Hepatocyte (in vitro differentiated cells): ENCODE measurements around the gene SIRT2. TPM values are rescaled to one million over a fixed set of nuclear protein-coding genes. Genes with fewer than 3 reads are reported as not detected.

Experiments
- DNase-seq: peaks from one replicate; pipeline ENCODE4 v3.0.0-alpha.2; 2016; ENCODE audit warnings: low spot score
- H2AFZ ChIP-seq: fragments of 200-600 bp; sonication (generic); 2 replicates; pipeline ENCODE4 v1.6.0; 2016; ENCODE audit warnings: antibody characterized with exemption, mild to moderate bottlenecking
- H3K27ac ChIP-seq: fragments of 200-600 bp; sonication (generic); 2 replicates; pipeline ENCODE4 v1.5.1; 2016; ENCODE audit warnings: mild to moderate bottlenecking
- H3K27me3 ChIP-seq: fragments of 200-600 bp; sonication (generic); 2 replicates; pipeline ENCODE4 v1.6.1; 2016
- H3K36me3 ChIP-seq: fragments of 200-600 bp; sonication (generic); replicated peaks from 2 replicates; pipeline ENCODE4 v1.5.1; 2016; ENCODE audit warnings: low read depth; ENCODE audit not compliant: insufficient read depth
- H3K4me1 ChIP-seq: fragments of 200-600 bp; sonication (generic); 2 replicates; pipeline ENCODE4 v1.5.1; 2016; ENCODE audit warnings: mild to moderate bottlenecking, moderate library complexity; ENCODE audit not compliant: insufficient read depth
- H3K4me2 ChIP-seq: fragments of 200-600 bp; sonication (generic); 2 replicates; pipeline ENCODE4 v1.6.0; 2016
- H3K4me3 ChIP-seq: fragments of 200-600 bp; sonication (generic); 2 replicates; pipeline ENCODE4 v1.5.1; 2016; ENCODE audit warnings: mild to moderate bottlenecking
- H3K79me2 ChIP-seq: fragments of 200-600 bp; sonication (generic); 2 replicates; pipeline ENCODE4 v1.6.0; 2017; ENCODE audit warnings: mild to moderate bottlenecking
- H3K9me2 ChIP-seq: fragments of 200-600 bp; sonication (generic); replicated peaks from 2 replicates; pipeline ENCODE4 v1.6.0; 2017; ENCODE audit warnings: mild to moderate bottlenecking; ENCODE audit not compliant: insufficient read depth
- H3K9me3 ChIP-seq: fragments of 200-600 bp; sonication (generic); 2 replicates; pipeline ENCODE4 v1.5.1; 2016; ENCODE audit warnings: low read depth, mild to moderate bottlenecking
- H4K20me1 ChIP-seq: fragments of 200-600 bp; sonication (generic); 2 replicates; pipeline ENCODE4 v1.6.0; 2016; ENCODE audit warnings: mild to moderate bottlenecking; ENCODE audit not compliant: insufficient read depth, poor library complexity, severe bottlenecking
- CTCF ChIP-seq: fragments of 200-600 bp; sonication (generic); IDR thresholded peaks from 2 replicates; pipeline ENCODE4 v1.5.1; 2016; ENCODE audit warnings: antibody characterized with exemption, mild to moderate bottlenecking; ENCODE audit not compliant: poor library complexity
- EZH2 ChIP-seq: fragments of 200-600 bp; sonication (generic); IDR thresholded peaks from 2 replicates; pipeline ENCODE4 v1.6.1; 2016; ENCODE audit warnings: antibody characterized with exemption, mild to moderate bottlenecking, borderline replicate concordance
- EZH2phosphoT487 ChIP-seq: fragments of 200-600 bp; sonication (generic); IDR thresholded peaks from one replicate; pipeline ENCODE4 v1.6.1; 2018; ENCODE audit warnings: antibody characterized with exemption, mild to moderate bottlenecking, low read depth, moderate library complexity; ENCODE audit not compliant: unreplicated experiment, severe bottlenecking
- WGBS: methylation state at CpG from one replicate; pipeline ENCODE4 v1.1.6; 2016; ENCODE audit warnings: low lambda C conversion rate; ENCODE audit errors: missing lambda C conversion rate; 5-methylcytosine and 5-hydroxymethylcytosine counted together
- polyA plus RNA-seq: library from polyadenylated mRNA; unstranded; fragments of >200 nt; fragmentation: Nextera tagmentation; extraction: Ambion mirVana; gene quantifications from 2 replicates; pipeline ENCODE4 v1.2.1, GENCODE V29; 2016
- total RNA-seq: library from RNA; depleted of rRNA; stranded (reverse); fragments of >200 nt; gene quantifications from 2 replicates; pipeline ENCODE4 v1.2.3, GENCODE V29; 2014

The SIRT2 gene
- total and polyA plus RNA-seq, 2 experiments from 2014 or later: 52.1 to 75.9 TPM

GRCh38 chr19:38900743-38901190 is 1.3 kb upstream of the SIRT2 start:
- Histone ChIP-seq H3K36me3 (no peaks in the 10 kb centered on the region), H3K27me3 (no peaks in the 10 kb centered on the region), H3K79me2 (peaks cover 57% of the 10 kb centered on the region), H2AFZ (peak overlapping the region; percentile 45), H4K20me1 (no peaks in the 10 kb centered on the region), H3K9me3 (no peaks in the 10 kb centered on the region), H3K4me1 (peaks cover 11% of the 10 kb centered on the region), H3K27ac (peak overlapping the region; percentile 95), H3K4me2 (peak overlapping the region; percentile 81), H3K4me3 (peak overlapping the region; percentile 35), H3K9me2 (no peaks in the 10 kb centered on the region)
- 30% methylated on average over 3 of the region's 3 CpGs for WGBS
- no peak for DNase-seq
- no peak for TF ChIP-seq EZH2phosphoT487
- TF ChIP-seq EZH2: no peak
- no peak for TF ChIP-seq CTCF

- no peak for TF ChIP-seq EZH2
- no peak for TF ChIP-seq EZH2phosphoT487
- TF ChIP-seq CTCF: no peak
- DNase-seq: no peak
- Histone ChIP-seq H3K27ac (peak overlapping the region; percentile 95), H3K4me3 (peak overlapping the region; percentile 35), H3K79me2 (peaks cover 62% of the 10 kb centered on the region), H3K9me3 (no peaks in the 10 kb centered on the region), H3K9me2 (no peaks in the 10 kb centered on the region), H4K20me1 (no peaks in the 10 kb centered on the region), H3K4me2 (peak overlapping the region; percentile 81), H3K4me1 (peaks cover 11% of the 10 kb centered on the region), H3K36me3 (no peaks in the 10 kb centered on the region), H3K27me3 (no peaks in the 10 kb centered on the region), H2AFZ (peak overlapping the region; percentile 45)
- WGBS: 3% methylated on average over 8 of the region's 8 CpGs
These were observed 798 bp upstream of the SIRT2 start for GRCh38 chr19:38900202-38900629.

GRCh38 chr19:38898788-38899446 is 501 bp downstream of the SIRT2 start:
- H3K4me2 ChIP-seq: peak overlapping the region; percentile 85
- peak overlapping the region; percentile 76 for H3K27ac ChIP-seq
- 16% methylated on average over 24 of the region's 25 CpGs for WGBS
- H3K27me3 ChIP-seq: no peaks in the 10 kb centered on the region
- no peak for DNase-seq
- no peaks in the 10 kb centered on the region for H3K9me3 ChIP-seq
- H3K36me3 ChIP-seq: no peaks in the 10 kb centered on the region
- H3K79me2 ChIP-seq: peaks cover 62% of the 10 kb centered on the region
- H3K4me1 ChIP-seq: peaks cover 11% of the 10 kb centered on the region
- no peak for TF ChIP-seq EZH2phosphoT487
- no peak for TF ChIP-seq CTCF
- TF ChIP-seq EZH2: no peak
- H4K20me1 ChIP-seq: no peaks in the 10 kb centered on the region
- peak overlapping the region; percentile 40 for H3K4me3 ChIP-seq
- no peaks in the 10 kb centered on the region for H3K9me2 ChIP-seq
- peak overlapping the region; percentile 14 for H2AFZ ChIP-seq
